K562 (cell line): ENCODE results near the gene ADK. TPM values are rescaled to one million over a fixed set of nuclear protein-coding genes. Genes with fewer than 3 reads are reported as not detected.

ENCODE experiments used
- ATAC-seq: fragments of 200-7000 bp; cut with Tn5 transposase; 3 replicates; pipeline ENCODE4 v1.9.1; 2020; ENCODE audit warnings: moderate library complexity
- BruUV-seq: library from RNA; stranded (reverse); fragments of 400-500 nt; replicated peaks from 2 replicates; lab custom pipeline; 2021; lab: Mats Ljungman, UMichigan
- CTCF ChIA-PET: fragments of 300-600 bp; formaldehyde crosslinking; extraction: SDS; loops from one replicate; lab custom pipeline; 2021; ENCODE audit warnings: low intra/inter-chr PET ratio; lab: Yijun Ruan, JAX
- POLR2A ChIA-PET: fragments of 300-600, 350-650 bp; sonication (Branson Sonifier 250); formaldehyde crosslinking; extraction: SDS; loops from one replicate; lab custom pipeline; 2021; ENCODE audit warnings: antibody characterized with exemption, inconsistent platforms; lab: Yijun Ruan, JAX
- DNase-seq, 4 experiments: peaks; one replicate each; pipeline versions ENCODE4 v3.0.0 to v3.0.0-alpha.2; 2011 to 2018; ENCODE audit warnings: low spot score in 3 of 4, mixed read lengths in 3 of 4; ENCODE audit errors: extremely low read depth in 1 of 4
- FAIRE-seq: peaks from 2 replicates; lab custom pipeline; 2011; peaks lifted over from hg19 to GRCh38; lab: Jason Lieb, UNC
- H2AFZ ChIP-seq: 2 replicates; pipeline ENCODE4 v1.6.0; 2011; ENCODE audit warnings: low read depth, low read length, control low read depth, inconsistent platforms
- H3K27ac ChIP-seq: fragments of 200-600 bp; 3 replicates; pipeline ENCODE4 v1.8.0; 2011; ENCODE audit warnings: low read depth, mild to moderate bottlenecking, control low read depth, inconsistent platforms, low read length, moderate library complexity, mixed read lengths; ENCODE audit errors: extremely low read depth
- H3K27me3 ChIP-seq, 2 experiments: fragments of 300-600 bp in 1 of 2; 2 replicates in 1 of 2; 3 replicates in 1 of 2; pipeline versions ENCODE4 v1.6.0 to v1.8.0; 2011; ENCODE audit warnings: inconsistent platforms in 2 of 2, low read length in 2 of 2, mild to moderate bottlenecking in 1 of 2, mixed read lengths in 1 of 2, moderate library complexity in 1 of 2; ENCODE audit not compliant: control insufficient read depth in 2 of 2, insufficient read depth in 2 of 2
- H3K36me3 ChIP-seq: fragments of 300-600 bp; 3 replicates; pipeline ENCODE4 v1.8.0; 2011; ENCODE audit warnings: mild to moderate bottlenecking, low read length, inconsistent platforms; ENCODE audit not compliant: control insufficient read depth, insufficient read depth
- H3K4me1 ChIP-seq, 2 experiments: fragments of 200-600 bp in 1 of 2; replicated peaks in 1 of 2; 2 replicates in 1 of 2; 3 replicates in 1 of 2; pipeline versions ENCODE4 v1.5.1 to v1.8.0; 2011; ENCODE audit warnings: inconsistent platforms in 2 of 2, low read length in 2 of 2, mild to moderate bottlenecking in 1 of 2, mixed read lengths in 1 of 2, moderate library complexity in 1 of 2; ENCODE audit not compliant: control insufficient read depth in 2 of 2, insufficient read depth in 2 of 2
- H3K4me2 ChIP-seq: 2 replicates; pipeline ENCODE4 v1.6.1; 2011; ENCODE audit warnings: low read length, control low read depth, inconsistent platforms, mixed read lengths; ENCODE audit not compliant: insufficient read depth
- H3K4me3 ChIP-seq: fragments of 200-600 bp; sonication (generic), shearing (Covaris generic); 2 replicates; pipeline ENCODE4 v1.5.1; 2016; ENCODE audit warnings: control low read depth, inconsistent platforms
- H3K79me2 ChIP-seq: fragments of 200-600 bp; 3 replicates; pipeline ENCODE4 v1.8.0; 2011; ENCODE audit warnings: low read length, inconsistent platforms; ENCODE audit not compliant: control insufficient read depth, insufficient read depth
- H3K9ac ChIP-seq, 2 experiments: 2 replicates each; pipeline versions ENCODE4 v1.6.0 to v1.6.1; 2011; ENCODE audit warnings: low read depth in 2 of 2, low read length in 2 of 2, control low read depth in 1 of 2, inconsistent platforms in 1 of 2, mild to moderate bottlenecking in 1 of 2, mixed read lengths in 1 of 2; ENCODE audit not compliant: insufficient read depth in 1 of 2
- H3K9me1 ChIP-seq: one replicate; pipeline ENCODE4 v1.6.0; 2011; ENCODE audit warnings: inconsistent platforms, mild to moderate bottlenecking, low read length, moderate library complexity; ENCODE audit not compliant: control insufficient read depth, insufficient read depth
- H3K9me3 ChIP-seq: replicated peaks from 2 replicates; pipeline ENCODE4 v1.5.1; 2011; ENCODE audit warnings: low read depth, low read length, inconsistent platforms; ENCODE audit not compliant: control insufficient read depth, insufficient read depth
- H4K20me1 ChIP-seq: replicated peaks from 2 replicates; pipeline ENCODE4 v1.6.1; 2011; ENCODE audit warnings: low read length, inconsistent platforms, mixed read lengths; ENCODE audit not compliant: control insufficient read depth, insufficient read depth
- CEBPZ ChIP-seq: fragments of 150-350 bp; IDR thresholded peaks from 2 replicates; pipeline ENCODE4 v1.6.1; 2014; ENCODE audit warnings: low read depth, mild to moderate bottlenecking, low read length, borderline replicate concordance
- ELF2 ChIP-seq: fragments of 250-450 bp; sonication (Bioruptor Pico); IDR thresholded peaks from 2 replicates; pipeline ENCODE4 v1.5.0; 2021; ENCODE audit warnings: mild to moderate bottlenecking
- GABPB1 ChIP-seq: sonication (generic); formaldehyde crosslinking; IDR thresholded peaks from 2 replicates; pipeline ENCODE4 v1.8.0; 2022; ENCODE audit warnings: mild to moderate bottlenecking, missing genetic modification reagents
- GTF2A2 ChIP-seq: IDR thresholded peaks from 2 replicates; pipeline ENCODE4 v1.6.1; 2016; ENCODE audit warnings: mild to moderate bottlenecking, missing genetic modification characterization, missing compliant biosample characterization
- KDM5B ChIP-seq: fragments of 200-600 bp; sonication (generic); IDR thresholded peaks from 2 replicates; pipeline ENCODE4 v1.6.1; 2012; ENCODE audit warnings: low read depth, mild to moderate bottlenecking, moderate library complexity, low read length, control low read depth, inconsistent platforms; ENCODE audit not compliant: insufficient replicate concordance
- NFE2L1 ChIP-seq: fragments of 450-650 bp; IDR thresholded peaks from 2 replicates; pipeline ENCODE4 v1.6.1; 2016; ENCODE audit warnings: missing genetic modification characterization, low read depth, mild to moderate bottlenecking, missing compliant biosample characterization, moderate library complexity, borderline replicate concordance
- PRMT5 ChIP-seq: sonication (generic); formaldehyde crosslinking; IDR thresholded peaks from 2 replicates; pipeline ENCODE4 v1.5.0; 2020; ENCODE audit warnings: missing genetic modification reagents
- SRSF3 ChIP-seq: fragments of 200-400 bp; formaldehyde crosslinking; IDR thresholded peaks from 2 replicates; pipeline ENCODE4 v1.6.1; 2016; ENCODE audit warnings: mild to moderate bottlenecking, low read length, moderate library complexity; ENCODE audit not compliant: insufficient read depth
- ZNF124 ChIP-seq: sonication (generic); formaldehyde crosslinking; IDR thresholded peaks from 2 replicates; pipeline ENCODE4 v1.8.1; 2022; ENCODE audit warnings: missing genetic modification reagents
- ZNF165 ChIP-seq: fragments of 250-450 bp; sonication (Bioruptor Pico); IDR thresholded peaks from 2 replicates; pipeline ENCODE4 v1.4.0; 2020; ENCODE audit warnings: borderline replicate concordance
- WGBS: fragments of 100-300 bp; shearing (Covaris generic); methylation state at CpG from one replicate; pipeline ENCODE4 v1.1.6; 2016; ENCODE audit warnings: low coverage, mixed read lengths; ENCODE audit not compliant: insufficient coverage; ENCODE audit errors: missing lambda C conversion rate; 5-methylcytosine and 5-hydroxymethylcytosine counted together
- in situ Hi-C: fragments of 300-500 bp; cut with MboI; formaldehyde crosslinking; loops from 4 replicates; pipeline ENCODE4 v1.15.0; 2018; ENCODE audit warnings: inconsistent platforms, mixed read lengths
- intact Hi-C: fragments of 100-400 bp; cut with micrococcal nuclease; formaldehyde crosslinking; loops from 2 replicates; pipeline ENCODE4 v1.14.2; 2022
- polyA plus RNA-seq, 8 experiments: library from polyadenylated mRNA; depleted of rRNA in 4 of 8; stranded (reverse) in 5 of 8; unstranded in 3 of 8; fragments of >200 nt; fragmentation: Nextera tagmentation in 2 of 8; fragmentation: Illumina TruSeq in 1 of 8; extraction: Ambion mirVana in 2 of 8; extraction: Trizol in 1 of 8; gene quantifications; 2 replicates each; pipeline versions ENCODE4 v1.2.1 to v1.2.3, GENCODE V29; 2011 to 2014; ENCODE audit warnings: inconsistent platforms in 1 of 8, missing spikeins in 1 of 8
- total RNA-seq, 7 experiments: library from RNA; depleted of rRNA in 6 of 7; stranded (reverse); fragments of >200 nt in 6 of 7; fragmentation: Illumina TruSeq in 2 of 7; extraction: Trizol in 2 of 7; gene quantifications; 2 replicates each; pipeline versions ENCODE4 v1.2.1 to v1.2.3, GENCODE V29; 2011 to 2021; ENCODE audit warnings: low replicate concordance in 1 of 7

Gene ADK
- total and polyA plus RNA-seq, 9 of the 15 experiments (the other 6 are each of a cell fraction or from before 2014, with no cell fraction given): 54.2 to 97.8 (median 73.6) TPM

DNA sequence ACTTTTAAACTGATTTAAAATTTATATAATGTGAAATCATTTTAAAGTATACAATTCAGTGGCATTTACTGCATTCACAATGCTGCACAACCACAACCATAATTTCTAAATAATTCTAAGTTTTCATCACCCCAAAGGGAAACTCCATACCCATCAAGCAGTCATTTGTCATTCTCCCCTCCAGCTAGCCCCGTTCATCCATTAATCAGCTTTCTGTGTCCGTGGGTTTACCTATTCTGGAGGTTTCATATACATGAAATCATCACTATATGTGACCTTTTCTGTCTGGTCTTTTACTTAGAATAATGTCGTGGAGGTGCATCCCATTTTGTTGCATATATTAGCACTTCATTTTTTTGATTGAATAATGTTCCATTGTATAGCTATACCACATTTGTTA lies 214.1 kb downstream of the ADK start:
- WGBS: 71% methylated on average over 3 of the region's 3 CpGs
- intact Hi-C loops: no loop called here
- no peak overlapping the region for H3K4me2 ChIP-seq
- TF ChIP-seq ZNF165 (CRISPR knock-in tag) (no peak), GTF2A2 (tag) (no peak), ZNF124 (CRISPR knock-in tag) (no peak), GABPB1 (CRISPR knock-in tag) (no peak), ELF2 (CRISPR knock-in tag) (no peak), SRSF3 (no peak), PRMT5 (CRISPR knock-in tag) (no peak), CEBPZ (no peak), NFE2L1 (tag) (no peak), KDM5B (no peak)
- TF ChIP-seq, all 486 proteins: peak for 0
- Histone ChIP-seq H2AFZ (no peak overlapping the region), H3K27ac (no peak overlapping the region), H3K9ac (no peak overlapping the region), H3K79me2 (no peaks in the 10 kb centered on the region), H3K36me3 (peaks cover 12% of the 10 kb centered on the region; the same call in 2 of the 3 replicates), H3K4me3 (no peak overlapping the region), H4K20me1 (no peaks in the 10 kb centered on the region), H3K9me3 (no peaks in the 10 kb centered on the region), H3K27me3 (no peaks in the 10 kb centered on the region), H3K4me1 (peaks cover 0 to 6% of the 10 kb centered on the region in 2 experiments; a peak in 3 of 5 replicates), H3K9me1 (no peaks in the 10 kb centered on the region)
- no peak for FAIRE-seq
- ATAC-seq: no peak
- ChIA-PET POLR2A (interaction anchor here (0.6 to 2.2 kb wide), 2 partner anchors 10 to 936 kb away, joined by 3 to 7 read pairs; no protein-coding TSS in a partner anchor), CTCF (no interaction called here)
- DNase-seq: no peak
- no TSS peak for BruUV-seq
- in situ Hi-C loops: no loop called here
